Natural killer cell treated with Interleukin-12 subunit alpha and Interleukin-12 subunit beta and Interleukin-15 and Interleukin-18, amount 100 ng/mL, for 72 hours (primary cell): Measurements from ENCODE around the gene INMT. TPM values are rescaled to one million over a fixed set of nuclear protein-coding genes. Genes with fewer than 3 reads are reported as not detected.
A peak's percentile ranks its signal among the peaks of the same experiment; 100 is the strongest.

Experiments
- ATAC-seq, 2 donors: fragments of 150-1000 bp; cut with Tn5 transposase in 1 of 2; sonication (Bioruptor Pico), chemical (Tn5 transposase) in 1 of 2; 2 replicates each; pipeline ENCODE4 v1.10.0; 2021
- DNase-seq: peaks from one replicate; pipeline ENCODE4 v3.0.0; 2022; ENCODE audit warnings: low spot score
- H3K27ac Mint-ChIP-seq, 2 donors: 1 replicate in 1 of 2; 2 replicates in 1 of 2; pipeline ENCODE4 v1.8.0; 2022; ENCODE audit warnings: mixed read lengths in 2 of 2, mild to moderate bottlenecking in 1 of 2, moderate library complexity in 1 of 2
- H3K27me3 Mint-ChIP-seq, 2 donors: 1 replicate in 1 of 2; 2 replicates in 1 of 2; pipeline ENCODE4 v1.8.0; 2022; ENCODE audit warnings: mixed read lengths in 2 of 2
- H3K36me3 Mint-ChIP-seq: one replicate; pipeline ENCODE4 v1.8.0; 2022; ENCODE audit warnings: mixed read lengths
- H3K4me1 Mint-ChIP-seq, 2 donors: 1 replicate in 1 of 2; 2 replicates in 1 of 2; pipeline ENCODE4 v1.8.0; 2022; ENCODE audit warnings: low read depth in 2 of 2, mixed read lengths in 2 of 2, mild to moderate bottlenecking in 1 of 2
- H3K4me3 Mint-ChIP-seq: one replicate; pipeline ENCODE4 v1.8.0; 2022; ENCODE audit warnings: mixed read lengths
- H3K9me3 Mint-ChIP-seq: 2 replicates; pipeline ENCODE4 v1.8.0; 2022; ENCODE audit warnings: mixed read lengths
- total RNA-seq, 2 donors: library from RNA; stranded (reverse); gene quantifications; one replicate each; pipeline ENCODE4 v1.2.3, GENCODE V29; 2022

Gene INMT
- total RNA-seq, 2 donors from 2014 or later: 0.33 TPM; not detected in 1

- ATAC-seq (peak in 1 of 2 donors; percentile 7), DNase-seq (no peak)
- H3K27me3 Mint-ChIP-seq: no peaks in the 10 kb centered on the region
- H3K27ac Mint-ChIP-seq: no peak overlapping the region
- H3K4me1 Mint-ChIP-seq: peaks cover 17 to 20% of the 10 kb centered on the region in 2 donors
- H3K4me3 Mint-ChIP-seq: no peak overlapping the region
- H3K9me3 Mint-ChIP-seq: no peaks in the 10 kb centered on the region
- no peaks in the 10 kb centered on the region for H3K36me3 Mint-ChIP-seq
Observed at GRCh38 chr7:30733216-30733615, 18.7 kb upstream of the INMT start.

DNA sequence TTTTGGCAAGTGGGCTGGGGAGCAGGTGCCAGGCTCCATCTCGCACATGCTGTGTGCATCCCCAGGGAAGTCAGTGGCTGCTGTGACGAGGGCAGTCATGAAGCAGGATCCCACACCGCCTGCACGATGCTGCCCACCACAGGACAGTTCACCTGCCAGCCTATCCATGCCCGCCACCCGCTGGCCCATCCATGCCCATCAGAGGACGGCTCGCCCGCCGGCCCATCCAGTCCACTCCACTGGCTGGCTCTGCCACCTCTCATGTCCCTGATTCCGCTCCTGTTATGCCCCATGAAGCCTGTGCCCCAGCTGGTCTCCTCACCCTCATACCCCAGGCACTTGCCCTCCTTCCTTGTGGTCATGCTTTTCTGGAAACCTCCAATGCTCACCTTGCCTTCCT, 18.2 kb upstream of the INMT start:
- Mint-ChIP-seq H3K27ac (no peak overlapping the region), H3K27me3 (no peaks in the 10 kb centered on the region), H3K4me1 (peaks cover 20 to 21% of the 10 kb centered on the region in 2 donors), H3K4me3 (no peak overlapping the region), H3K9me3 (no peaks in the 10 kb centered on the region), H3K36me3 (no peaks in the 10 kb centered on the region)
- DNase-seq (no peak), ATAC-seq (no peak)

DNA sequence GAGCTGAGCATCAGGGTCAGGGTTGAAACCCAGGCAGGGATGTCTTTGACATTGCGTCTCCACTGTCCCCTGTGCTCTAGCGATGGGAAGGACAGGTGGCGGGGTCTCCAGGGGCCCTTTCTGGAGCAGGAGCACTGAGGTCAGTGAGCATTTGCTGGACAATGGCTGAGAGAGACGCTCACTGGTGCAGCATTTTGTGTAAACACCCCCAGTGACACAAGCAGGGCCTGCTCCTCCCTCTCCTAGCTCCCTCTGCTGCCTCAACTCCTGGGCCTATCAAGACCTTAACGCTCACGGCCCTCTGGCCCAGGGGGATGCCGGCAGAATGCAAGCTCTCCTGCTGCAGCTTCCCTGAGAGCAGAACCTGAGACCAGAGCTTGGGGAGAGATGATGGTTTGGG, 17.4 kb upstream of the INMT start:
- DNase-seq (no peak), ATAC-seq (no peak)

DNA sequence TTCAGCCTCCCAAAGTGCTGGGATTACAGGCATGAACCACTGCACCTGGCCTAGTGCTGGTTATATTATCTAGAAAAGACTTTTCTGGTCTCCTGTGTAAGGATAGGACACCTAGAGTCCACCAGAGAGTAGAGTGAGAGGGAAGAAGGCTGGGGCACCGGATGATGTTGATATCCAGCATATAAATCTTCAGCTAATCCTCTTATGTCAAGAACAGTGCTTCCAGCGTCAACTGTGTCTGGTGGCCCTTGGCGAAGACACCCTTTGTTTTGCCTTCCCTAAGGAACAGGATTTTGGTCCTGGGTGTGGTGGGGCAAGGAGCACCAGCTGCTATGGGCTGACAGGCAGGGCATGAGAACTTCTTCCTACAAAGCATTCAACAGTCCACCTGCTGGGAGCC, 16.3 kb upstream of the INMT start:
- Mint-ChIP-seq H3K4me1 (peaks cover 18% of the 10 kb centered on the region in 2 donors), H3K27me3 (no peaks in the 10 kb centered on the region), H3K9me3 (no peaks in the 10 kb centered on the region), H3K27ac (no peak overlapping the region), H3K4me3 (no peak overlapping the region), H3K36me3 (no peaks in the 10 kb centered on the region)
- DNase-seq: no peak
- no peak for ATAC-seq

More for the DNA sequence above, 17.4 kb upstream of the INMT start:
- H3K4me3 Mint-ChIP-seq: no peak overlapping the region
- H3K4me1 Mint-ChIP-seq: peaks cover 18% of the 10 kb centered on the region in 2 donors
- peak overlapping the region in 1 of 2 donors; percentile 23 for H3K27ac Mint-ChIP-seq
- H3K36me3 Mint-ChIP-seq: no peaks in the 10 kb centered on the region
- no peaks in the 10 kb centered on the region for H3K27me3 Mint-ChIP-seq
- no peaks in the 10 kb centered on the region for H3K9me3 Mint-ChIP-seq

DNA sequence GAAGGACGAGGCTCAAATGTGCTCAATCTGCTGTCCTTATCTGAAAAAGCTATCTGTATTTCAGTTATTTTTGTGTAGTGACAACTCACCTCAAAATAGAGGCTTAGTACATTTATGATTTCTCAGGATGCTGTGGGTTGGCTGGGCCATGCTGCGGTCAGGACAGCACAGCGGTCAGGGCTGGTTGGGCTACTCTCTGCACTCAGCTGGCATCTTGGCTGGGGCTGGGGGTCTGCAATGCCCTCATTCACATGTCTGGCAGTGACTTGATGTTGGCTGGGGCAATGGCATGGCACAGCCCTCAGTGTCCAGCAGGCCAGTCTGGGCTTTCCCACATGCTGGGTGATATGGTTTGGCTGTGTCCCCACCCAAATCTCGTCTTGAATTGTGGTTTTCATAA, 15.6 kb upstream of the INMT start:
- Mint-ChIP-seq H3K36me3 (no peaks in the 10 kb centered on the region), H3K4me3 (no peak overlapping the region), H3K9me3 (no peaks in the 10 kb centered on the region), H3K27me3 (no peaks in the 10 kb centered on the region), H3K27ac (no peak overlapping the region), H3K4me1 (peaks cover 18% of the 10 kb centered on the region in 2 donors)
- ATAC-seq (no peak), DNase-seq (no peak)

DNA sequence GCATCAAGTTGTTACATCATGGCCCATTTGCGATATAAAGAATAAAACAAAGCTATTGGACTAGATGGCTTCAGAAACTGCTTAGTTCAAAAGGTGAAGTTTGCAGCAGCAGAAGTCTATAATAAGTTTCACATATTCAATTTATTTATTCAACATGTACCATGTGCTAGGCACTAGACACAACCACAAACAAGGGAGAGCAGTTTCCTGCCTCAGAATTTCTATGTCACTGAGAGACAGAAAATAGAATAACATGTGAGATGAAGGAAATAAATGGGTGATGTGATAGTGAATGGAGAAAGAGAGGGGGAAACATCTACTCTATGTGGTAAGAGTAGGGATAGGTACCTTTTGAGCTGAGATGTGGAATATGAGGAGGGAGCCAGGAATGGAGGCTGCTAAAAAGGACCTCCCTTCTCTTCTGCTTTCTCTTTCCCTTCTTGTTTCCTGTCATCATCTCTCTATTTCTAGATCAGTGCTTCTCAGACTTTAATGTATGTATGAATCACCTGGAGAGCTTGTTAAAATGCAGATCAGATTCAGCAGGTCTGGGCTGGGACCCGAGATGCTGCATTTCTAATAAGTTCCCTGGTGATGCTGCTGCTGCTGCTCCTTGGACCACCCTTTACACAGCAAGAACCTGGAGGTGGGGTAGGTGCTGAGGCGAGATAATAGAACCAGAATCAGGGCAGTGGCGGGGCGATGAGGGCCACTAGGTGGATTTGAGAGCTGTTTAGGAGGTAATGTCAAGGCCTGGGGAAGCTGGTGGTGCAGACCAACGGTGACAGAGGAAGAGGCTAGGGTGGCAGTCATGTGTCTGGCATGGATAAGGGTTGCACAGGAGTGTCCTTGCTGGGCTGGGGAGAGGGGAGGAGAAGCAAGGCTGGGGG, 13.7 kb upstream of the INMT start:
- H3K4me3 Mint-ChIP-seq: peak overlapping the region; percentile 41
- peak overlapping the region; percentile 63 to 77 for H3K27ac Mint-ChIP-seq
- H3K36me3 Mint-ChIP-seq: no peaks in the 10 kb centered on the region
- DNase-seq (no peak), ATAC-seq (peak in 1 of 2 donors; percentile 54)
- H3K27me3 Mint-ChIP-seq: no peaks in the 10 kb centered on the region
- H3K4me1 Mint-ChIP-seq: peaks cover 18% of the 10 kb centered on the region in 2 donors
- H3K9me3 Mint-ChIP-seq: no peaks in the 10 kb centered on the region

DNA sequence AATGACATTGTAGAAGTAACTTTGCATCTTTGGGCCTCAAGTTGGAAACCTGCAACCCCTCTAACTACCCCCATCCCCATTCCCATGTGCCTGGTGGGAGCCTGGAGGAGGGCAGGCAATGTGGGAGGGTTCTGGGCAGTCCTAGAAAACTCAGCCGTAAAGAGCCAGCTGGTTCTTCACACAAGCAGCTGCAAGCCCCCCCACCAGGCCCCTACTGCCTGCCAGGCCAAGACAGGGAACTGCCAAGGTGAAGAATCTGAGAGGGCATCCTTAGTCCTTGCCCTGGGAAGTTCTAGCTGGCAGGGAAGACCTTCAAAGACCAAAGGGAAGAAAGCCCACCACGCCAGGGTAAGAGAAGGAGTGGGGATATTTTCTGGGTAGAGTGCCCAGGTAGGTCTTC, 12.2 kb upstream of the INMT start:
- DNase-seq: no peak
- peaks cover 30% of the 10 kb centered on the region in 2 donors for H3K4me1 Mint-ChIP-seq
- no peak overlapping the region for H3K27ac Mint-ChIP-seq
- H3K36me3 Mint-ChIP-seq: no peaks in the 10 kb centered on the region
- H3K9me3 Mint-ChIP-seq: no peaks in the 10 kb centered on the region
- no peak overlapping the region for H3K4me3 Mint-ChIP-seq
- ATAC-seq: no peak
- H3K27me3 Mint-ChIP-seq: no peaks in the 10 kb centered on the region

- DNase-seq (peak; percentile 72), ATAC-seq (peak; percentile 51 to 67)
- Mint-ChIP-seq H3K4me3 (no peak overlapping the region), H3K27me3 (no peaks in the 10 kb centered on the region), H3K36me3 (no peaks in the 10 kb centered on the region), H3K27ac (no peak overlapping the region), H3K4me1 (peaks cover 30% of the 10 kb centered on the region in 2 donors), H3K9me3 (no peaks in the 10 kb centered on the region)
Observed at GRCh38 chr7:30740417-30741181, 11.3 kb upstream of the INMT start.

DNA sequence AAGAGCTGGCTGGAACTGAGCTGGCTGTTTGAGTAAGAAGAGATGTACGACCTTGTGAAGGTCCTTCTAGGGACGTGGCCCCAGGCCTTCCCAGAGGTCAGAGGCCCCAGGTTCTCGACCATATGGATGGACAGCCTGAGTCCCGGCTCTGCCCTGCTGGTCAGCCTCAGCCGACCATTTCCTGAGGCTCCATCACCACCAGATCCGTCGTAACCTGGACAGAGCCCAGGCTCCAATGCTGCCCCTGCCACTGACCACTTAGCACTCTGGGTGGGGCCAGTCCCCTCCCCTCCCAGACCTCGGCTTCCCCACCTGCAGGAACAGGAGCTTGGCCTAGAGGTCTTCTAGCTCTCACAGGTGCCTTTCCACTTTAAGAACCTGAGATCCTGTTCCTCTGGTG, 10.6 kb upstream of the INMT start:
- DNase-seq (no peak), ATAC-seq (no peak)
- H3K27ac Mint-ChIP-seq: no peak overlapping the region
- H3K36me3 Mint-ChIP-seq: no peaks in the 10 kb centered on the region
- H3K27me3 Mint-ChIP-seq: no peaks in the 10 kb centered on the region
- no peak overlapping the region for H3K4me3 Mint-ChIP-seq
- H3K9me3 Mint-ChIP-seq: no peaks in the 10 kb centered on the region
- H3K4me1 Mint-ChIP-seq: peaks cover 30% of the 10 kb centered on the region in 2 donors

DNA sequence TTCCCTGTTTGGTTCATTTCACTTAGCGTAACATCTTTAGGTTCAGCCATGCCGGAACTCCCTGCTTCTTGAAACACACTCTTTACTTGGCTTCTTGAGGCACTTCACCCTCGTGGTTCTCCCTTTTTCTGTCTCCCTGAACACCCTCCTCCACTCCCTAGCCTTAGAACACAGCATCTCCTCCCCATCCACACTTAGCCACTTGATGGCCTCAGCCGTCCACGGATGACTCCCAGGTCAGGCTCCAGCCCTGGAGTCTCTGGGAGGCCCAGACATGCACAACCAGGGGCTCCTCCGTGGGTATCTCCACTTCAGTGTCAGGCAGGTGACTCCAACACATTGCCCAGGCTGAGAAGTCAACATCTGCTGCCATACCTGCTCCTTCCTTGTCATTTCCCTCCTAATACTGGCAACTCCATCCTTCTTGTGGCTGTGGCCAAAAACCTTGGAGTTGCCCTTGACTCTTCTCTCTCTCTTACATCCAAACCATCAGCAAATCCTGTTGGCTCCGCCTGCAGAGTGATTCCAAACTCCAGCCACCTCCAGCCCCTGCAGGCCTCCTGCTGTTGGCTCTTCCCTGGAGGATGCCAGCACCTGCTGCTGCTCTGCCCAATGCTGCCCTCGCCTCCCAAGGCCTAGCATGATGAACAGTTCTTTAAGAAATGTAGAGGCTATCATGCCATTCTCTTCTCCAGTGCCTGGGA, 8.4 kb upstream of the INMT start:
- no peak for DNase-seq
- no peaks in the 10 kb centered on the region for H3K36me3 Mint-ChIP-seq
- H3K27me3 Mint-ChIP-seq: no peaks in the 10 kb centered on the region
- peaks cover 14 to 15% of the 10 kb centered on the region in 2 donors for H3K4me1 Mint-ChIP-seq
- ATAC-seq: no peak
- no peak overlapping the region for H3K4me3 Mint-ChIP-seq
- no peaks in the 10 kb centered on the region for H3K9me3 Mint-ChIP-seq
- H3K27ac Mint-ChIP-seq: no peak overlapping the region

DNA sequence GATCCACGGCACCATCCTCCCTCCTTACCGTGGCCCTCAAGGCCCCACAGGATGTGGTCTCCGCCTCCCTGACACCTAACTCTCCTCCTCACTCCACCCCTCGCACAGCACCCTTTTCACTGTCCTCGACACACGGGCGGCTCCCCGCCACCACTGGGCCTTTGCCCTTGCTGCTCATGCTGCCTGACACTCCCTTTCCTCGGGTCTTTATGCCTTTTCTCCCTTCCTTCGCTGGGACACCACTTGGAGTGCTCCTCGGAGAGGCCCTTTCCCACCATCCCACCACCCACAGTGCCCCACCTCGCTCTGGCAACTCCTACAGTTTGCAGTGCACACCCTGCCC, 7.9 kb upstream of the INMT start:
- ATAC-seq (peak; percentile 63 to 76), DNase-seq (no peak)
- H3K9me3 Mint-ChIP-seq: no peaks in the 10 kb centered on the region
- H3K4me3 Mint-ChIP-seq: no peak overlapping the region
- peaks cover 11 to 12% of the 10 kb centered on the region in 2 donors for H3K4me1 Mint-ChIP-seq
- H3K27me3 Mint-ChIP-seq: no peaks in the 10 kb centered on the region
- H3K27ac Mint-ChIP-seq: no peak overlapping the region
- no peaks in the 10 kb centered on the region for H3K36me3 Mint-ChIP-seq

DNA sequence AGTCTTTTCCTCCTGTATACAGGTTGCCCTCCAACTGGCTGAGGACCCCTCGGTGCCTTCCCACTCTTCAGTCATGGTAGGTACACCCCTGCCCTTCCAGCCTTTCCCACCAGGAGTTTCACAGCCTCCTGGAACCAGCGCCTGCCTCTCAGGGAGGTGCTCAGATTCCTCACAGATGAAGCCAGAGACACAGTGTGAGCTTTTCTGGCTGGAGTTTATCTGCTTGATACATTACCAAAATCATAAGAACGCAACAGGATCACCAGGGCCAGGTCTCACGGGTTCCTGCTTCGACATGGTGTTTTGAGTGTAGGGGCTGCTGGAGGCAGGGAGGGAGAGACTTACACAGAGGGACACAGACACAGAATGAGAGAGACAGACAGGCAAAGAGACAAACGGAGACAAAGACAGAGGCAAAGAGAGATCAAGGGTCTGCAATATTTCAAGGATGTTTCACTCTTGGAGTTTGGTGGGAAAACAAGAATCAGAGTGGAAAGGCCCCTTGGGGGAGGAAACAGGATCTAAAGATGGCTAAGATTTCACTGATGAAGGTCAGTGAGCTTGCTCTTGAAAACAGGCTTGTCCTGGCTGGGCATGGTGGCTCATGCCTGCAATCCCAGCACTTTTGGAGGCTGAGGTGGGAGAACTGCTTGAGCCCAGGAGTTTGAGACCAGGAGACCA, 6.5 kb upstream of the INMT start:
- H3K27me3 Mint-ChIP-seq: no peaks in the 10 kb centered on the region
- H3K9me3 Mint-ChIP-seq: no peaks in the 10 kb centered on the region
- H3K4me3 Mint-ChIP-seq: no peak overlapping the region
- H3K27ac Mint-ChIP-seq: no peak overlapping the region
- no peaks in the 10 kb centered on the region for H3K36me3 Mint-ChIP-seq
- H3K4me1 Mint-ChIP-seq: peaks cover 11 to 12% of the 10 kb centered on the region in 2 donors
- DNase-seq (no peak), ATAC-seq (no peak)

GRCh38 chr7:30750010-30750409, 1.9 kb upstream of the INMT start:
- no peak for ATAC-seq
- no peaks in the 10 kb centered on the region for H3K9me3 Mint-ChIP-seq
- H3K27me3 Mint-ChIP-seq: peaks cover 0 to 10% of the 10 kb centered on the region in 2 donors
- H3K4me1 Mint-ChIP-seq: no peaks in the 10 kb centered on the region
- H3K27ac Mint-ChIP-seq: no peak overlapping the region
- no peaks in the 10 kb centered on the region for H3K36me3 Mint-ChIP-seq
- no peak for DNase-seq
- H3K4me3 Mint-ChIP-seq: no peak overlapping the region
